ENCODE data around the gene TDG.
"Not testable (repeated sequence)": the region's sequence is repeated elsewhere in the genome, so short reads cannot be mapped to it uniquely, and the experiment has no call there.

Gene TDG

DNA sequence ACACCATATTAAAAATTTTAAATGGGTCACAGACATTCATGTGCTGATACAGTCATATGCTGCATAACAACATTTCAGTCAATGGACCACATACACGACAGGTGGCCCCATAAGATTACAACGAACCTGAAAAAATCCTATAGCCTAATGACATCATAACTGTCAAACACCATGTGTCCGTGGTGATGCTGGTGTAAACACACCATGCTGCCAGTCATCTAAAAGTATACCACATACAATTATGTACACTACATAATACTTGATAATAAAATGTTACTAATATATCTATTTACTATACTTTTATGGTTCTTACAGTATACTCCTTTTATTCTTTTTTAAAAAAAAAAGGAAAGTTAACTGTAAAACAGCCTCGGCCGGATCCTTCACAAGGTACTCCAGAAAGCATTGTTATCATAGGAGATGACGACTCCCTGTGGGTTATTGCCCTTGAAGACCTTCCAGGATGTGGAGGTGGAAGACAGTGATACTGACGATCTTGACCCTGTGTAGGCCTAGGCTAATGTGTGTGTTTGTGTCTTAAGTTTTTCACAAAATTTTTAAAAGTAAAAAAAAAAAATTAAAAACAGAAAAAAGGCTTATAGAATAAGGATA, 5.0 kb upstream of the TDG start:
- no peak for DNase-seq (ENCODE audit: low read depth)

- no peak for DNase-seq (ENCODE audit: low read depth)
Measured at GRCh38 chr12:103962493-103962892, 3.2 kb upstream of the TDG start.

- no peak for DNase-seq (ENCODE audit: low read depth)
Measured at GRCh38 chr12:103964805-103965204, 867 bp upstream of the TDG start.

DNA sequence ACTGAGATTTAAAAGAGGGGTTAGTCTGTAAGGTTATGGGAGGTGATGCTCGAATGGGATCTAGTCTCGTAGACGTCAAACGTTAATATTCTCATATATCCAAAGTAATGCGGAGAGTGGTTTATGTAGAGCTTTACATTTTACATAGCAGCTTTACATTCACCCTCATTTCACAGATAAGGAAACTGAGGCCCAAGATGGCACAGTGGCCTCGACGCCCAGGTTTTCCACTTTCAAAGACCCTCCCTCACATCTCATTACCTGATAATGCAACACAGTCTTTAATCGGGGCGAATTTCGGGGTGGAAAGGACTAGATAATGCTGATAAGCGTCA, 450 bp upstream of the TDG start:
- DNase-seq (ENCODE audit: low read depth): no peak

GRCh38 chr12:103966736-103967135, 1.1 kb downstream of the TDG start:
- no peak for DNase-seq (ENCODE audit: low read depth)

DNA sequence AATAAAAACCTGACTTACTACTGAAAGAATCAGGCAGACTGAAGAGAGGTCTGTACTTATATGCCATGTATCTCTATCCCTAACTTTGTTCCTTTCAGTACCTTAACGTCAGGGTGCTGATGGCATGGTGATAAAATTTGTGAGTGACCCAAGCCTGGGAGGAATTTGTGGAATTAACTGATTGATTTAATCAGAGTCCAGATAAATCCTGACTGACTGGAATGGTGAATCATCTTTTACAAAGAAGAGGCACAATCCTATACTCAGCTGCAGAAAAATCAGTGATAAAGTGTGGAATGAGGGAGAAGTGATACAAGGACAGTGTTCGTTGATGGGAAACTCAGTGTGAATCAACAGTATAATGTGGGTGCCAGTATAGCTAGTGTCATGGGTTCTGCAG, 3.7 kb downstream of the TDG start:
- no peak for DNase-seq (ENCODE audit: low read depth)

GRCh38 chr12:103973909-103974308, 8.2 kb downstream of the TDG start:
- no peak for DNase-seq (ENCODE audit: low read depth)

GRCh38 chr12:103975368-103975767, 9.7 kb downstream of the TDG start:
- no peak for DNase-seq (ENCODE audit: low read depth)

DNA sequence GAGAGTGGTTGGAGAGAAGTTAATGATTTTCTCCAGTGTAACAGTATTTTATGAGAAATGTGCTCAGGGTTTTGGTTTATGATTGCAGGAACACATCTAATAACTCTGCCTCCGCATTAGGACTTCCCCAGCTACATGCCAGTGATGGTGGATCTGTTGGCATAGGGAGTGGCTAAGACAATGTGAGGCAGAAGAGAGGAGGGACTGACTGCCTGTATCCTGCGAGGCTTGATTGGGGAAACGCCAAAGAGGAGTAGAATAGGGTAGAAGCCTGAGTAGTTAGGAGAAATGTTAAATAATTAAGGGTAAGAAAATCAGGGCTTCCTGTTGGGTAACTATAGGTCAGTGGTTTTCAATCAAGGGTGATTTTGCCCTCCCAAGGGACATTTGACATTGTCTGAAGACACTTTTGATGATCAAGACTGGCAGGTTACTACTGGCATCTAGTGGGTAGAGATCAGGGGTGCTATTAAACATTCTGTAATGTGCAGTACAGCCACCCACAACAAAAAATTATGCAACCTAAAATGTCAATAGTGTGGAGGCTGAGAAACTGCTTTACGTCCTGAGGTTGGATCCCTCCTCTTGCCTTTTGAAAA, 12.8 kb downstream of the TDG start:
- DNase-seq (ENCODE audit: low read depth): no peak

GRCh38 chr12:103986829-103987228, 21.2 kb downstream of the TDG start:
- no peak for DNase-seq (ENCODE audit: low read depth)

GRCh38 chr12:103994235-103994634, 28.6 kb downstream of the TDG start:
- no peak for DNase-seq (ENCODE audit: low read depth)

DNA sequence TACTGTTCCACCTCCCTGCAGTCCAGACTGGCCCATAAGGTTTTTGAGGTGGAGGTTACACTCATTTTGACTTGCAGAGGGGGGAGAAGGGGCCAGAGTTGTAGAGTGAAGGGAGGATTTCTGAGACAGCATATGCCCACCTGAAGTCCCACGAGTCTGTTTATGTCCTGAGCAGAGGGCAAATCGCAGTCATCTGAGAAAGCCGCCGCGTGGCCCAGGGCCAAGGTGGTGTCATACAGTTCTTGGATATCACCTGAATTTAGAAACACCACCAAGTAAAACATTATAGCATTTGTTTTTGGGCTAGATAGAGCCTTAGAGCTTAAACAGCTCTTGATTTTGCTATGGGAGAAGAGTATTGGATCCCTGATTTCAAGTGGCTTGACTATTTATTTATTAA, 30.9 kb downstream of the TDG start:
- DNase-seq (ENCODE audit: low read depth): no peak

DNA sequence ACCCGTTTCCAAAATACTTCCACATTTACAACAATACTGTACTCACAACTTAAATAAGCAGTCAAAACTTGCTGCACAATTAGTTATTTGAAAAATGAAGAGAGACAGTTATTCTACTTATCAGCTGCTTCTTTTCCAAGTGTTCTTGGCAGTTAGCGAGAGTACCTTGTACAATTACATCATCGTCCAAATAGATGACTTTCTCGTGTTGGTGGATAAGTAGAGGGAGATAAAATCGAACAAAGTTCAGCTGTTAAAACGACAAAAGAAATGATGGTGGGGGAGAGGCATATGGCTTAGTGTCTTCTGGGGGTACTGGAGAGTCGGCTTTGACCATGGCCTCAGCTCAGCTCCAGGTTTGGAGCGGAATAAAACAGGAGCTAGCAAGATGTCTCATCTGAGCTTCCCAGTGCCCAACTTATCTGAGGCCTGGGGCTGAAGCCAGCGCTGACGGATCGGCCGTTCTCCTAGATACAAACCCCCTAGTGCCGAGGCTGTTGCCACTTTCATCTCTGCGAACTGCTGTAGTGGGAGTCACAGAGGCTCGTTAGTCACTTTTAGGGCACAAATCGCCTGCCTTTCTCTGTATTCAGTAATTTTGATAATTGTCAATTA, 31.7 kb downstream of the TDG start:
- DNase-seq (ENCODE audit: low read depth): no peak

DNA sequence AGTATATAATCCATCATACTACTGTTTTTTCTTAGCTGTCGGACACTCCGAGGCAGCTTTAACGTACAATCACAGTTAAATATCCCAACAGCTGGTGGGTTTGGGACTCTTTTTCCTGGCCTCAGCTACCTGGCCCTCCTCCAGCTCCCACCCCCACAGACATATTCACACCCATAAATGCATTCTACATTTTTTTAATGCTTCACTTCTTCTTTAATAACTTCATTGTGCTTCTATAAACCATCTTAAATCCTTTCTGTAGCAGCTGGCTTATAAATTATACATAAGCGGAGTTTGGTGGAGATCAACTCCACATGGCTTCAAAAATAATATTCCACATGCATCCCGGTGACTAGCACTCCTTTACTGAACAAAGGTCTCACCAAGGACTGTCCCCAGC, 33.3 kb downstream of the TDG start:
- DNase-seq (ENCODE audit: low read depth): no peak

- no peak for DNase-seq (ENCODE audit: low read depth)
Measured at GRCh38 chr12:104000807-104001434, 35.2 kb downstream of the TDG start.

DNA sequence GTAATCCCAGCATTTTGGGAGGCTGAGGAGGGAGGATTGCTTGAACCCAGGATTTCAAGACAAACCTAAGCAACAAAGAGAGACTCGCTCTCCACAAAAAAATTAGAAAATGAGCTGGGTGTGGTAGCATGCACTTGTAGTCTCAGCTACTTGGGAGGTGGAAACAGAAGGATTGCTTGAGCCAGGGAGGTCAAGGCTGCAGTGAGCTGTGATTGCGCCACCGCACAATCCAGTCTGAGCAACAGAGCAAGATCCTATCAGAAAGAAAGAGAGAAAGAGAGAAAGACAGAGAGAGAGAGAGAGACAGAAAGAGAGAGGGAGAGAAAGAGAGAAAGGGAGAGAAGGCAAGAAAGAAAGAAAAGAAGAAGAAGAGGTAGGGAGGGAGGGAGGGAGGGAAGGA, 37.0 kb downstream of the TDG start:
- no peak for DNase-seq (ENCODE audit: low read depth)

DNA sequence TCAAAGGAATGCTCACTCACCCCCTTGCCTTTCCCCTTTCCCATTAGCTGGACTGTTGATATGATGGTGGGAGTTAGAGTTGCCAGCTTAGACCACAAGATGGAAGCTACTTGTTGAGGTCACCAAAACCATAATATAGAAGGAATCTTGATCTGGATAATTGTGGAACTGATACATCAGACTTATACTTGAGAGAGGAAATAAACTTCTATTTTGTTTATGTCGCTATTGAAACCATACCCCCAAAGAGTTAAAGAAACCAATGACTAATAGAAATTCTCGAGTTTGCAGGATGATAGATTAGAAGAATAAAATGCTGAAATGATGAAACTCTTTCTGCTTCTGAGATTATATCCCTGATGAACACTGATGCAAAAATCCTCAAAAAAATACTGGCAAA, 37.9 kb downstream of the TDG start:
- no peak for DNase-seq (ENCODE audit: low read depth)

DNA sequence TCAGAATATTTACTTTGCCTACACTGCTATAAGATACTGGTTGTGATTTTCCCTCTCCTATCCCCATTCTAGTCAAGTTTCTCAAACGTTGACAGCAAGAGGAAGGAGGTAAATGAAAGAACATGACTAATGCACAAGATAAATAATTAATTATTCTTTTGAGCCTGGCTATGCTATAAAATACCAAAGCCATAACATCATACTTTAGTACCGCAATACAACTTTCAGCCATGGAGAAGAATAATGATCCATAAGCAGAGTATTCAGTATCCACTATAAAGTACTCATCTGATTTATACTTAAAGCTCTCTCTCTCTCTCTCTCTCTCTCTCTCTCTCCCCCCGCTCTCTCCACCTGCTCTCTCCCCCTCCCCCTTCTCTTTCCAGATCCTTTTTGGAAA, 41.3 kb downstream of the TDG start:
- no peak for DNase-seq (ENCODE audit: low read depth)

DNA sequence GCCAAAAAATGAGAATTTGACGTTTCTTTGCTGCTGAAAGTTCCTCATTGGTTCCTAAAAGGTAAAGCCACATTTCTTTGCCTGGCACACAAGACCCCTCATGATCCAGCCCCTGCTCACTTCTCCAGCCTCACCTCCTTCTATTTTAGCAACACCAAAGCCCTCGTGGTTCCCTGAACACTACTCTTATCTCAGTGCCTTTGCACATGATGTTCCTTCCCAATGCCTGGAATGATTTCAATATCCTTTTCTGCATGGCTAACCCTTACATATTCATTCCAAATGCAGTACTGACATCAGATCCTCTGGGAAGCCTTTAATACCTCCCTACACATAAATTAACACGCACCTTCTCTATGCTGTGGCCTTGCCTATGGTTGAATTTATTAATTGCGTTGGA, 44.4 kb downstream of the TDG start:
- DNase-seq (ENCODE audit: low read depth): no peak

DNA sequence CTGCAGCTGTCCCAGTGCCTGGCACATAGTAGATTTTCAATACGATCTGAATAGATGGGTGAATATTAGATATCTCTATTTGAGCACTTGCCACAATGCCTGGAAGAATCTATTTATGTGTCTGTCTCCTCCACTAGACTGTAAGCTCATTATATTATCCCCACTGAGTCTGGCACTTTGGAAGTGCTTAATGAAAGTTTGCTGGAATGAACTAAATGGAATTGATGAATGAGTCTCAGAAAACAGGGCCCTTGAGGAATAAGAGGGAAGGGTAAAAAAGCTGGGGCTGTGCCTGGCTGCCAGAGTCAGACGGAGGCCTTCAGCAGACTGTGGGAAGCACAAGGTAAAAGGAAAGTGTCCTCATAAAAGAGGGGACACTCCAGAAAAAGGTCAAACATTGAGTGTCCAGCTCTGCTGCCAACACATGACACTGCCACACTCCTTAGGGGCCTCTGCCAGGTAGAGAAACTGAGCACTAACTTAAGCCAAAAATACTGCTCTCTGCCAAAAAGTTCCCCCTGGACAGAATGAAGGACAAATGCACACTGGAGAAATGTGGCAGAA, 45.0 kb downstream of the TDG start:
- DNase-seq (ENCODE audit: low read depth): no peak

GRCh38 chr12:104011253-104011652, 45.6 kb downstream of the TDG start:
- DNase-seq (ENCODE audit: low read depth): no peak

- DNase-seq (ENCODE audit: low read depth): no peak
Measured at GRCh38 chr12:104012331-104012730, 46.7 kb downstream of the TDG start.

DNA sequence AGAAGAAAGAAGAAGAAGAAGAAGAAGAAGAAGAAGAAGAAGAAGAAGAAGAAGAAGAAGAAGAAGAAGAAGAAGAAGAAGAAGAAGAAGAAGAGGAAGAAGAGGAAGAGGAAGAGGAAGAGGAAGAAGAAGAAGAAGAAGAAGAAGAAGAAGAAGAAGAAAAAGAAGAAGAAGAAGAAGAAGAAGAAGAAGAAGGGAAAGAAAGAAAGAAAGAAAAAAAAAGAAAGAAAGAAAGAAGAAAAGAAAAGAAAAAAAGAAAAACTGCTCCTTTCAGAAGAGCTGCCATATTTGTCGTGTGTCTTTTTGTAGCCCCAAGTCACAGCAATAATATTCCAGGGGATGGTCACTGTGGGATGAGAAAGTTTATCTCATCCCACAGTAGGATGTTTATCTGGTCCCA, 56.2 kb downstream of the TDG start:
- not testable (repeated sequence) for DNase-seq (ENCODE audit: low read depth)

All from activated T-cell treated with anti-CD3 and anti-CD28 coated beads for 1 hour (primary cell).